Right renal cortex interstitium (tissue), 3 donors: ENCODE measurements around the gene FASTKD2. TPM values are rescaled to one million over a fixed set of nuclear protein-coding genes. Genes with fewer than 3 reads are reported as not detected.
"Not testable (repeated sequence)": the region's sequence is repeated elsewhere in the genome, so short reads cannot be mapped to it uniquely, and the experiment has no call there.

Source experiments
- DNase-seq, 3 donors: peaks; one replicate each; pipeline ENCODE4 v3.0.0-alpha.2; 2013; ENCODE audit warnings: low read depth in 3 of 3, low spot score in 2 of 3
- polyA plus RNA-seq, 3 donors: library from polyadenylated mRNA; unstranded; fragments of 120-200 nt; gene quantifications; one replicate each; pipeline ENCODE4 v1.2.1, GENCODE V29; 2013; ENCODE audit not compliant: insufficient read length in 3 of 3

Gene FASTKD2
- polyA plus RNA-seq, 3 donors = 41.2 to 45.9 (median 44.9) TPM

GRCh38 chr2:206784559-206785353 is 19.4 kb downstream of the FASTKD2 start:
- no peak for DNase-seq

GRCh38 chr2:206790311-206790935 is 25.0 kb downstream of the FASTKD2 start:
- no peak for DNase-seq

- no peak for DNase-seq
Observed at GRCh38 chr2:206792645-206793044, 27.2 kb downstream of the FASTKD2 start.

GRCh38 chr2:206797376-206797775 is 32.0 kb downstream of the FASTKD2 start:
- no peak for DNase-seq

- no peak for DNase-seq
Observed at GRCh38 chr2:206798000-206798399, 32.6 kb downstream of the FASTKD2 start.

- DNase-seq = no peak
Observed at GRCh38 chr2:206799083-206799482, 33.7 kb downstream of the FASTKD2 start.

GRCh38 chr2:206800506-206801417 is 35.4 kb downstream of the FASTKD2 start:
- peak; percentile 37 to 54 (median 53) for DNase-seq

- DNase-seq = no peak
Observed at GRCh38 chr2:206801418-206802189, 36.2 kb downstream of the FASTKD2 start.

- no peak for DNase-seq
Observed at GRCh38 chr2:206802654-206803514, 37.5 kb downstream of the FASTKD2 start.

GRCh38 chr2:206804326-206804725 is 38.9 kb downstream of the FASTKD2 start:
- no peak for DNase-seq

- DNase-seq = no peak
Observed at GRCh38 chr2:206805887-206806607, 40.6 kb downstream of the FASTKD2 start.

- not testable (repeated sequence) for DNase-seq
Observed at GRCh38 chr2:206807624-206808023, 42.2 kb downstream of the FASTKD2 start.

GRCh38 chr2:206812471-206812870 is 47.1 kb downstream of the FASTKD2 start:
- DNase-seq = not testable (repeated sequence)

- DNase-seq = no peak
Observed at GRCh38 chr2:206814498-206814897, 49.1 kb downstream of the FASTKD2 start.

- no peak for DNase-seq
Observed at GRCh38 chr2:206820807-206821206, 55.4 kb downstream of the FASTKD2 start.

- no peak for DNase-seq
Observed at GRCh38 chr2:206823178-206823577, 57.8 kb downstream of the FASTKD2 start.

GRCh38 chr2:206824087-206824618 is 58.7 kb downstream of the FASTKD2 start:
- DNase-seq = no peak

GRCh38 chr2:206824993-206825392 is 59.6 kb downstream of the FASTKD2 start:
- no peak for DNase-seq
